HG02870 (cell line): ENCODE results near the gene ARHGEF33.

Experiments
- ATAC-seq: cut with Tn5 transposase; IDR thresholded peaks from one replicate; pipeline ENCODE4 v1.9.1; 2021; ENCODE audit warnings: mild to moderate bottlenecking, moderate library complexity; ENCODE audit not compliant: unreplicated experiment

ARHGEF33 gene

DNA sequence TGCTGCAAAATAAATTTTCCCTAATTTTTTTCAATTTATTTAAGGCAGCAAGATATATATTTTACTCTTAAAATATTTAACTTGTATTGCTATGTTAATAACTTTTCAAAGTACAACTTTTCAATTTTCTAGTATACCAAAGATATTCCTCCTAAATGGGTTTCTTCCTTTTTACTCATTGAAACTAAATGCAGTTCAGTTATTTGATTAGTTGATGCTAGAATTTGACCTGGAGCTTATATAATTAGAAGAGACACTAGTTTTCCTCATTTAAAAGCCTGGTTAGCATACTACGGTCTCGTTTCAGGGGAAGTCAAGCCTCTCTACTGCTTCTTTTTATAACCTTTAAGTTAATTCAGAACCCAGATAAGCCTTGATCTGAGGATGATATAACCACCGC, at the start of gene ARHGEF33:
ARHGEF33 (plus strand) TSS at position 301 of the 400 bp plus-strand sequence. CDS start 29,573 bp downstream, outside the sequence.
- ATAC-seq, result no peak

GRCh38 chr2:38850045-38850444, 39.6 kb upstream of the ARHGEF33 start:
- peak; percentile 94 for ATAC-seq

DNA sequence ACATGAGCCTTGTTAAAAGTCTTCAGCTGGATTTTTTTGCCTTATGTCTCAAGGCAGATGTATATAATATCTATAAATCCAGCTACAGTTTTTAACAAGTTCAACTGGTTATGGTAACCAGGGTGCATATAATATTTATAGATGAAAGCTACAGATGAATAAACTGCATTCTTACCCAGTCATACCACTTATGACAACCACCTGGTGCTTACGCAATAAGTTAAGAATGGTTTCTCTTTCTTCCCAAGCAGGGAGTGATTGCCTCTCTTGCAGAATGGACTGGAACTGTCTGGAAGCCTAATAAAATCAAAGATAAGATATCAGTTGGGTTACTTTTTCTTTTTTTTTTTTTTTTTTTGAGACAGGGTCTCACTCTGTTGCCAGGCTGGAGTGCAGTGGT, 33.5 kb upstream of the ARHGEF33 start:
- no peak for ATAC-seq

- ATAC-seq, result no peak
These were observed 27.2 kb upstream of the ARHGEF33 start for GRCh38 chr2:38862476-38862875.

- no peak for ATAC-seq
These were observed 26.5 kb upstream of the ARHGEF33 start for GRCh38 chr2:38863061-38863695.

DNA sequence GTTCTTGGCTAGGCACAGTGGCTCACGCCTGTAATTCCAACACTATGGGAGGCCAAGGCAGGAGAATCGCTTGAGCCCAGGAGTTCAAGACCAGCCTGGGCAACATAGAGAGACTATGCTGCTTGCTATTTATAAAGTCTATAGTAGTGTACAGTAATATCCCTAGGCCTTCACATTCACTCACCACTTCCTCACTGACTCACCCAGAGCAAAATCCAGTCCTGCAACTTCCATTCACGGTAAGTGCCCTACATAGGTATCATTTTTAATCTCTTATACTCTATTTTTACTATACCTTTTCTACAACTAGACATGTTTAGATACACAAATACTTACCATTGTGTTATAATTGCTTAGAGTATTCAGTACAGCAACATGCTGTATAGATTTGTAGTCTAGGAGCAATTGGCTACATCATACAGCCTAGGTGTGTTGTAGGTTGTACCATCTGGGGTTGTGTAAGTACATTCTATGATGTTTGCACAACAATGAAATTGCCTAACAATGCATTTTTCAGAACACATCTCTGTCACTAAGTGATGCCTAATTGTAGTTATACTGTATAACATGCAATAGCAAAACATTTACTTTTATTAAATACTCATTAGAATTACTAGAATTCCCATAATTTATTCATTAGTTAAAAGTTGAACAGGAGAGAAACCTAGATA, 22.8 kb upstream of the ARHGEF33 start:
- no peak for ATAC-seq

- no peak for ATAC-seq
These were observed 18.2 kb upstream of the ARHGEF33 start for GRCh38 chr2:38871432-38871831.

DNA sequence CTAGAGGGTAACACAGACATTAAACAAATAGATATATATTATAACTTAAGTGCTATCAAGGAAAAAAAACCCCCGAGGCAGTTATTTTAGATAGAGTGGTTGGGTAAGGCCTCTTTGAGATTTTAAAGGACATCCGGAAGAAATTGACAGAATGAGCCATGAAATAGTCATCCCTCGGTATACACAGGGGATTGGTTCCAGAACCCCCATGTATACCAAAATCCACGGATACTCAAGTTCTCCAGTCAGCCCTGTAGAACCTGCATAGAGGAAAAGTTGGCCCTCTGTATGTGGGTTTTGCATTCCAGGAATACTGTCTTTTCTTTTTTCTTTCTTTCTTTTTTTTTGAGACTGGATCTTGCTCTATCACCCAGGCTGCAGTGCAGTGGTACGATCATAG, 15.9 kb upstream of the ARHGEF33 start:
- ATAC-seq, result no peak

- no peak for ATAC-seq
These were observed 14.5 kb upstream of the ARHGEF33 start for GRCh38 chr2:38875227-38875575.

- ATAC-seq, result peak; percentile 100
These were observed 13.9 kb upstream of the ARHGEF33 start, which contains the start of the genes DHX57 and MORN2 for GRCh38 chr2:38875576-38876367. Gene DHX57, minus strand, starts transcription at chr2:38875934. Its CDS starts 7,529 bp downstream, at chr2:38868405. Gene MORN2, plus strand, starts transcription at chr2:38875976.

DNA sequence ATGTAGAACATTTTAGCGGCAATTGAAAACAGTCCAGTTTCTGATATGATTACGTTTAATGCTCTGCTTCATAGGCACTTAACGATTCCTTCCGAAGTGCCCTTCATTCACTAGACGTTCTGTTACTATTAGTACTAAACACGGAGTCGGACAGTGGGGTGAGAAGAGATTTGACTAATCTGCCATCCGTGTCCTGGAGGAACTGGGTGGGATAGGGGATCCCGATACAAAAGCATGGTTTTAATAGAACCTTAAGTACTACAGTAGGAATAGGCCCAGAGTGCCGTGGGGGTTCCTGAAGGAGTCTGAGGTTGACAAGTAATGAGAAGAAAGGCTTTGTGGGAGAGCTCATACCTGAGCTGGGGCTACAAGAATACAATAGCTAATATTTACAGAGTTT, 13.3 kb upstream of the ARHGEF33 start:
- no peak for ATAC-seq

DNA sequence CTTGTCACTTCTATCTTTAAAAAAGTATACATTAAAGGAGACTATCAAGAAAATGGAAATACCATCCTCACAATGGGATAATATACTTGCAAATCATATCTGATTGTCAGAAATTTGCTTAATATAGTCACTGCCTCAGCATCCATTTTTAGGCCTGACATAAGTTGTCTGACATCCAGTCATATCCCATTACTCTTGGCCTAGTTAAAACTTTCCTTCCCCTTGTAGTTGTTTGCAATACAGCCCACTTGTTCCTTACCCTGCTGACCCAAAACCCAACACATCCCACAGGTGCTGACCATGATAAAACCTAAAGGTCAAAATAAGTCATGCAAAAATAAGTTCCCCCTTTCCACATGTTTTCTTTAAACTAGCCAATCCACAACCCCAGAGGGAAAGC, 3.6 kb upstream of the ARHGEF33 start:
- no peak for ATAC-seq

GRCh38 chr2:38887347-38887746, 2.3 kb upstream of the ARHGEF33 start:
- ATAC-seq, result no peak

DNA sequence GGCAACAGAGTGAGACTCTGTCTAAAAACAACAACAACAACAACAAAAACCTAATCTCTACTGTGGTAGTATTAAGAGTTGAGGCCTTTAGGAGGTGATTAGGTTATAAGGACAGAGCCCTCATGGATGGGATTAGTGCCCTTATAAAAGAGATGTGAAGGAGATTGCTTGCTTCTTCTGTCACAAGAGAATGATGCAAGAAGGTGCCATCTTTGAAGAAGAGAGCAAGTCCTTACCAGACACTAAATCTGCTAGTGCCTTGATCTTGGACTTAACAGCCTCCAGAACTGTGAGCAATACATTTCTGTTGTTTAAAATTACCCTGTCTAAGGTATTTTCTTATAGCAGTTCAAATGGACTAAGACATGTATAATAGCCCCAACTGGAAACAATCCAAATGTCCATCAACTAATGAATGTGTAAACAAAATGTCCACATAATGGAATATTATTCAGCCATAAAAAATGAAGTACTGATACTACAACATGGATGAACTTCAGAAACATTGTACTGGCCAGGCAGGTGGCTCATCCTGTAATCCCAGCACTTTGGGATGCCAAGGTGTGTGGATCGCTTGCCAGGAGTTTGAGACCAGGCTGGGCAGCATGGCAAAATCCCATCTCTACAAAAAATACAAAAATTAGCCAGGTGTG, 1.6 kb upstream of the ARHGEF33 start:
- ATAC-seq, result no peak

GRCh38 chr2:38889045-38889444, 630 bp upstream of the ARHGEF33 start:
- no peak for ATAC-seq

- no peak for ATAC-seq
These were observed 3.1 kb downstream of the ARHGEF33 start for GRCh38 chr2:38892819-38893218.

DNA sequence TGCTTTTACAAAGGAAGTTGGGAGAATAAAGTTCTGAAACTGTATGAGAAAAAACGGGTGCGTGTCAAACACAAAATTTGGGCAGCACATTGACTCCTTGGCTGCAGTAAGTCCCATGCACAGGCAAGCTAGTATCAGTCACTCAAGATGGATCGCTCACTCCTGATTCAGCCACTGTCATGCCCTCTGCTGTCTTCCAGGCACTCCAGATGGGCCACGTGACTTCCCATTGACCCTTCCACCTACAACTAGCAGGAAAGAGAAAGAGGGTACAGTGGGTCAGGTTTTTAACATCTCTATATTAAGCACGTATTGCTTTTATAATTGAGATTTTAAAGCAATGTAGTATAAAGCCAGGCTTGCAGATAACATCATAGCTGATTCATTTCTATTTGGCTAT, 8.6 kb downstream of the ARHGEF33 start:
- ATAC-seq, result no peak

GRCh38 chr2:38900726-38901125, 11.1 kb downstream of the ARHGEF33 start:
- ATAC-seq, result no peak

GRCh38 chr2:38905251-38905650, 15.6 kb downstream of the ARHGEF33 start:
- ATAC-seq, result no peak

- ATAC-seq, result no peak
These were observed 17.6 kb downstream of the ARHGEF33 start for GRCh38 chr2:38907242-38907641.
